Loucy (cell line): Measurements from ENCODE around the gene OR2M3.

Experiments
- EZH2phosphoT487 ChIP-seq: fragments of 200-600 bp; IDR thresholded peaks from 2 replicates; pipeline ENCODE4 v1.6.1; 2018; ENCODE audit warnings: antibody characterized with exemption, mild to moderate bottlenecking, moderate library complexity, borderline replicate concordance
- TF ChIP-seq, protein P1 (sequence below): fragments of 200-600 bp; sonication (generic); conservative IDR thresholded peaks from 2 replicates; pipeline ENCODE4 v1.5.1; 2014; ENCODE audit warnings: mild to moderate bottlenecking, antibody characterized with exemption, low read length

DNA sequence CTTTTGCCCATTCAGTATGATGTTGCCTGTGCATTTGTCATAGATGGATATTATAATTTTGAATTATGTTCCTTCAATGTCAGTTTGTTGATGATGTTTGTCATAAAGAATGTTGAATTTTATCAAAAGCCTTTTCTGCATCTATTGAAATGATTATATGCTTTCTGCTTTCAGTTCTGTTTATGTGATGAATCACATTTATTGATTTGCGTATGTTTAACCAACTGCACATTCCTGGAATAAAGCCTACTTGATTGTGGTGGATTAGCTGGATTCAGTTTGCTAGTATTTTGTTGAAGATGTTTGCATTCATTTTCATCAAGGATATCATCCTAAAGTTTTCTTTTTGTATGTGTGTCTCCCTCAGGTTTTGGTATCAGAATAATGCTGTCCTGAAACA lies 28.5 kb downstream of the OR2M3 start:
- TF ChIP-seq, protein P1, sequence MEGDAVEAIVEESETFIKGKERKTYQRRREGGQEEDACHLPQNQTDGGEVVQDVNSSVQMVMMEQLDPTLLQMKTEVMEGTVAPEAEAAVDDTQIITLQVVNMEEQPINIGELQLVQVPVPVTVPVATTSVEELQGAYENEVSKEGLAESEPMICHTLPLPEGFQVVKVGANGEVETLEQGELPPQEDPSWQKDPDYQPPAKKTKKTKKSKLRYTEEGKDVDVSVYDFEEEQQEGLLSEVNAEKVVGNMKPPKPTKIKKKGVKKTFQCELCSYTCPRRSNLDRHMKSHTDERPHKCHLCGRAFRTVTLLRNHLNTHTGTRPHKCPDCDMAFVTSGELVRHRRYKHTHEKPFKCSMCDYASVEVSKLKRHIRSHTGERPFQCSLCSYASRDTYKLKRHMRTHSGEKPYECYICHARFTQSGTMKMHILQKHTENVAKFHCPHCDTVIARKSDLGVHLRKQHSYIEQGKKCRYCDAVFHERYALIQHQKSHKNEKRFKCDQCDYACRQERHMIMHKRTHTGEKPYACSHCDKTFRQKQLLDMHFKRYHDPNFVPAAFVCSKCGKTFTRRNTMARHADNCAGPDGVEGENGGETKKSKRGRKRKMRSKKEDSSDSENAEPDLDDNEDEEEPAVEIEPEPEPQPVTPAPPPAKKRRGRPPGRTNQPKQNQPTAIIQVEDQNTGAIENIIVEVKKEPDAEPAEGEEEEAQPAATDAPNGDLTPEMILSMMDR = no peak
- TF ChIP-seq EZH2phosphoT487 = no peak
